NCI-H146 treated with DMSO at 0.1 percent for 48 hours (cell line): Measurements from ENCODE around the gene IFNK.
A peak's percentile ranks its signal among the peaks of the same experiment; 100 is the strongest.

ENCODE experiments used
- DNase-seq: peaks from one replicate; lab custom pipeline; 2025; ENCODE audit not compliant: unreplicated experiment; lab: John Stamatoyannopoulos, UW

IFNK gene

DNA sequence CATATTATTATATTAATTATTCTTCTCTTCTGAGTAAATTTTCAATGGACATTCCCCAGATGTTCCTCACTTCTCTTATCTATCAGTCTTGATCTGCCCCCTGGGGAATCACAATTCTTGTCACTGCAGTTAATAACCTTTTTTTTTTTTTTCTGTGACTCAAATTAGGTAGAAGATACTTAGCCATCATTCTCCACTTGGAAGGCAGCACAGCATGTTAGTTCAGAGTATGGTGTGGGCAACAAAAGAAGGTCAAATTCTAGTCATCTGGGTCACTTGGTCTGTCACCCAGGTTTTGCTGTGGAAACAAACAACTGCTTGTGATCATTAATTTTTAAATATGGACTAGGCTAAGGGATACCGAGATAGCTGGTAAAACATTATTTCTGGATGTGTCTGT is 13.7 kb downstream of the IFNK start:
- DNase-seq: no peak

DNA sequence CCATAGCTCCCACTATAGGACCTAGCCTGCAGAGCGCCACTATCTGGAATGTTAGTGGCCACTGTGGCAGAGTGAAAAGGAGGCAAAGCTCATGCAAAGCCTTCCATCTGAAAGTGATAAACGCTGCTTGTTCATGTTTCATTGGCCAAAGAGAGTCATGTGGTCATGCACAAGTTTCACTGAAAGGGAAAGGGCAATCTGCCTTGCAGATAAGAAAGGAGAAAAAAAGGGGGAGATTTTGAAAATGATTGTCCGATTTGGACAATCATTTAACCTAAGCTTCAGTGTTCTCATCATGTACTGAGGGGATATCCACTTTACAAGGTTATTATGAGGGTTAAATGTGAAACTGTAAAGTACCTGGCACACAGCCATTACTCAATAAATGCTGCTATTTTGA is 14.6 kb downstream of the IFNK start:
- no peak for DNase-seq

GRCh38 chr9:27539479-27540441 is 15.7 kb downstream of the IFNK start:
- no peak for DNase-seq

GRCh38 chr9:27540502-27540901 is 16.4 kb downstream of the IFNK start:
- DNase-seq: no peak

DNA sequence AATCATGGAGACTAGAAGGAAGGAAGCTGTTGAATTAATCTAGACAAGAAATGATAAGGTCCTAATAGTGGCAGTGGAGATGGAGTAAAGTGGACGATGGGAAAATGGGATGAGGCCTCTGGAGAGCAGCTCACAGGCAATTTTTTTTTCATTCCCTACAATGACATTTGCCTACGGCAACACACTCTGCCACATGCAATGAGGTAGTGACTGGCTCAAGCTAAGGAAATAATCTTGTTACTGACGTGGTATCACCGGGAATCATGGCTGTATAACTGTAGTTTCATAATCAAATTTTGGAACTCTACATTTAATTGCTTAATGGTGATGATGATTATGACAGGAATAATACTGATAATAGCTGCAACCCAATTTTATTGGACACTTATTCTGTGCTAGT is 17.6 kb downstream of the IFNK start:
- DNase-seq: no peak

DNA sequence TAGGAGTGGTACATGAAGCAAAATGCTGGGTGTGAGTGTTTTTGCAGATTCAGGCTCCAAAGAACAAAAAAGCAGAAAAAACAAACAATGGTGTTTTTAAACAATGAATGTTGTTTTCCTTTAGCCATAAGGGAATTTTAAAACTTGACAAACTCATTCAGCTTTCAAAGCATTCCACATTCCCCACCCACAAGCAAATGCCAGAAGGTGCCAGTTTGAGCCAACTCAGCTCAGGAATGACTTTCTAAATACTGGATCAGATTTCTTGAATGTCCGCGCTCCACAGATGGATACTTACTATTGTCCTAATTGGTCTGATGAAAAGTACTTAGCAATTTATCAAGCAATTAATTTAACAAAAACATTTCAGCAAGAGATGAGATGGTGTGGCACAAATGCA is 18.4 kb downstream of the IFNK start:
- DNase-seq: no peak

DNA sequence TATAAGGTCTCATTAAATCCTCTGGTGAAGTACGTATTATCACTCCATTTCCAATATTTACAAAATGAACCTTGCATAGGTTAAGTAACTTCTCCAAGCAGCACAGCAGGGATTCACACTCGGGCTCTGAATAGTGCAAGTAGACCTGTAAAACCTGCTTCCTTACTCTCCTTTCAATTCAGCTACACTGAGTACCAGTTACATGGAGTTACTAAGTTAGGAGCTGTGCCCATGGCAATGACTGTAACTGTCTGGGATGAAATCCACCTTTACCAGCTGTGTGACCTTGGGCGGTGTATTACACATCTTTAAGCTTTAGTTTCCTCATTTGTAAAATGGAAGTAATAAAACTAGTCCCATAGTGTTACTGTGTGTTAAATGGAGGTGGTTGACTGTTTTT is 21.4 kb downstream of the IFNK start:
- DNase-seq: no peak

DNA sequence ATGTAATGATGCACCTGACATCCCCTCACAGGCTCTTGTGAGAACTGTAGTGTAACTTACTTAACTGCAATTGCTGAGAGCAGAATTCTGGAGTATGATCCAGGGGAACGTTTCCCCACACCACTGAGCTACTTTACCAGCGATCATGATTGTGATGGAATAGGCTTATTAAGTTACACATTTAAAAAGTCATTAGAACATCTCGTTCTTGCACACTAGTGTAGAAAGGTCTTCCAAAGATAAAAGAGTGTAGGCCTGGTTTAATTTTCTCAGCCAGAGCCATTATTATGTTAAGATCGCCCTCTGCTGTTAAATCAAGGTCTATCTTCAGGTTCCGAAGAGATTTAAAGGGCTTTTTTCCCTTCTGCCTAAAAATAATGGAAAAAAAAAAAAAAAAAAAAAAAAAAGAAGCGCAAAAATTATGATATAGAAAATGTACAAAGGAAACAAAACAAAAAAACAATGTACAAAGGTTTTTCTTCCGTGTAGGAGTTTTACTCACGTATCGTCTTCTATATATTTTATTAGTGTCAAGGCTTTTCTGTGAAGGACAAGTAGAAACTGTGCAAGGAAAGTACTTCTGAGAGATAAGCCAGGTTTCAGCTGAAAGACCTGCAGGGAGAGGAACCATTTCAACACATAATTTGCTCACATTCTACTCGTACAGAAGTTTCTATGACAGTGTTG is 24.1 kb downstream of the IFNK start:
- DNase-seq: no peak

DNA sequence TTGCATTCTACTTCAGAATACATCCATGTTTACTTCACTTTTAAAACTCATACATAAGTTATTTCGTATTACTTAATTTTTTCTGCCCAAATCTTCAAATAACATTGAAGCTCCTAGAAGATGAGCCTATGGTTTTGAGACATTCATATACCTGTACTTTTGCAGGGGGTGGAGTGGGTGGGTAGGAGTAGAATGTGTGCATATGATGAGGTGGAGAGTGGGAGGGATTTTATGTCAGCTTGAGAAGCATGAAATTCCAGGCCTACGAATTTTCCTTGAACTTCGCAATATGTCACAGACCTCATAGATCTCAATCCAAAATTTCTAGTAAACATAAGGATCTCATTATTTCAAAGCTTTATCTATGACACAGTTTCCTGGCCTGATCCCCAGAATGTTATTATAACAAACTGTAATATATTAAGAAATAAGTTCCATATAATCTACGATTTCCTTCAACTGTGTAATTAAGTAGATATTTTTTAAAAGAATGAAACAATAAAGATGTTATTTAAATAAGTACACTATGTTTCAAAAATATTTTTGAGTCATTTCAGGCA is 25.2 kb downstream of the IFNK start:
- DNase-seq: no peak

- DNase-seq: no peak
Measured at GRCh38 chr9:27554712-27555111, 30.6 kb downstream of the IFNK start.

DNA sequence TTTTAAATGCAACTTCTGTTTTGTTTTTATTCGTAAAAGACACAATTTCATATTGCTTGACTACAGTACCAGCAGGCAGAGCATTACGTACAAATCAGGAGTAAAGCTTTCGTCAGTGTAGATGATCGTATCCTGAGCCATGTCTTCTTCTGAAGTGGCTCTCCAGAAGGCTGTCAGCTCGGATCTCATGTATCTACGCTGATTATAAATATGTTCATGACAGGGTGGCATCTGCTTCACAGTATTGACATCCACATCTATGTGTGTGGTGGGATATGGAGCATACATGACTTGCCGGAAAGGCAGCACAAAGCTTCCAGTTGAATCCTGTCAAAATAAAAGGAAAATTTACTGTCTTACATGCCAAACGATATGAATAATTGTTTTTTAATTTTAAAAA is 32.4 kb downstream of the IFNK start:
- no peak for DNase-seq

DNA sequence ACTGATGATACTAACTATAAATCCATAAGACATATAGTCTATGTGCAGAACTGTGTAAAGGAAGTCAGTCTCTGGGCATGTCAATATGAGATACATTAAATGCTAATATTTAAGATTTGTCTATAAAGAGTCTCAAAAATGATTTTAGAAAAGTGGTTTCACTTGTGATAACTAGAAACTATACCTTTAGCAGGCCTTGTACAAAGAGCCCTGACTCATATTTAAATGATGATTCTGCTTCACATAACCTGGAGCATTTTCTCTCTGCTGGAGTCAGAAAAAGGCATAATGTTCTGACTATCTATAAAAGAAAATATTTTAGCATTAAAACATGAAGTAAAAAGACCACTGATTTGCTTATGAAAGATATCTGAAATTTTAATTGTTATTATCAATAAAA is 34.2 kb downstream of the IFNK start:
- DNase-seq: no peak

- no peak for DNase-seq
Measured at GRCh38 chr9:27560457-27560856, 36.4 kb downstream of the IFNK start.

DNA sequence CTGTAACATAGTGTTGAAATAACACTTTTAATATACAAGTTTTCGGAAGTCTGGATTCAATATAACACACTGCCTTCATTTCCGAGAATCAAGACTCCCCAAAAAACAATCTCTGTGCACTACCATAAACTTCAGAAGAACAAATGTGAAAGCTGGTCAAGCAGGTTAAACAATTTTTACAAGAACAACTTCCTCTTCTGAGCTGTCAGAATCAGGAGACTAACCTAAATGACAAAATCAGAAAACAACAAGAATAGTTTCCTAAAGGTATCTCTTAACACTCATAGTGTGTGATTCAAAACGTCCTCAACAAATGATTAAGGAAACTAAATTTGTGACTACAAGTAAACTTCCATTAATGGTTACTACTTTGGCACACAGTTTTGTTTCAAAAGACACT is 37.6 kb downstream of the IFNK start:
- DNase-seq: no peak

GRCh38 chr9:27563738-27564430 is 39.8 kb downstream of the IFNK start:
- DNase-seq: no peak

GRCh38 chr9:27564670-27565069 is 40.6 kb downstream of the IFNK start:
- DNase-seq: no peak

- DNase-seq: no peak
Measured at GRCh38 chr9:27565696-27566095, 41.6 kb downstream of the IFNK start.

GRCh38 chr9:27566118-27566517 is 42.0 kb downstream of the IFNK start:
- DNase-seq: no peak

DNA sequence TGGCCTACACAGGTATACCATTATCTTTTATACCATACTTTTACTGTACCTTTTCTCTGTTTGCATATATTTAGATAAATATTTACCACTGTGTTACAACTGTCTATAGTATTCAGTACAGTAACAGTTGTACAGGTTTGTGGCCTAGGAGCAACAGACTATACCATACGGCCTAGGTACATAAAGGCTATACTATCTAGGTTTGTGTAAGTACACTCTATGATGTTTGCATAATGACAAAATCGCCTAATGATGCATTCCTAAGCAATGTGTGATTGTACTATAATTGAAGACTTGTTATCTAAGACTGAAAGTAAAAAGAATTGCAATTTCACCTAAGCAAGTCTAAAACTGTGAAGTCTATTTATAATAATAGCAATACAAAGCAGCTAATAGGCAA is 45.3 kb downstream of the IFNK start:
- no peak for DNase-seq

GRCh38 chr9:27571011-27571410 is 46.9 kb downstream of the IFNK start:
- DNase-seq: no peak

- DNase-seq: no peak
Measured at GRCh38 chr9:27572061-27572460, 48.0 kb downstream of the IFNK start.

DNA sequence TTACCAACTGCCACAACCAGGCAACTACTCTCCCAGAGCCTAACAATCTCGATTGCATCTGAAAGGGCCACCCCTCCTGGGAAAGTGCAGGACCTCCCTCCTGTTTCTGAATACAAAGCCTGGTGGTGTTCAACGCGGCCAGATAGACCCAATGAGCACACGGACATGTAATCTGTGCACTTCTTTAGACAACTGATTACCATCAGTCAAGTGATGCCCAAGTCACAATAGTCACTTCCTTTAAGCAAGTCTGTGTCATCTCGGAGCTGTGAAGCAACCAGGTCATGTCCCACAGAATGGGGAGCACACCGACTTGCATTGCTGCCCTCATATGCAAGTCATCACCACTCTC is 48.5 kb downstream of the IFNK start:
- DNase-seq: peak; percentile 30
